GM19328 (cell line): Measurements from ENCODE around the gene GNG7.
"Not testable (repeated sequence)": the region's sequence is repeated elsewhere in the genome, so short reads cannot be mapped to it uniquely, and the experiment has no call there.

ENCODE experiments used
- ATAC-seq: cut with Tn5 transposase; IDR thresholded peaks from one replicate; pipeline ENCODE4 v1.9.1; 2021; ENCODE audit warnings: mild to moderate bottlenecking, moderate library complexity; ENCODE audit not compliant: unreplicated experiment

Gene GNG7

GRCh38 chr19:2625434-2625833, 77.1 kb downstream of the GNG7 start:
- ATAC-seq = no peak

- no peak for ATAC-seq
These were observed 77.9 kb downstream of the GNG7 start for GRCh38 chr19:2624537-2625091.

- no peak for ATAC-seq
These were observed 78.7 kb downstream of the GNG7 start for GRCh38 chr19:2623798-2624197.

- ATAC-seq = not testable (repeated sequence)
These were observed 80.0 kb downstream of the GNG7 start for GRCh38 chr19:2622371-2622961.

- no peak for ATAC-seq
These were observed 83.4 kb downstream of the GNG7 start for GRCh38 chr19:2619076-2619475.

- no peak for ATAC-seq
These were observed 83.9 kb downstream of the GNG7 start for GRCh38 chr19:2618611-2619010.

- no peak for ATAC-seq
These were observed 84.9 kb downstream of the GNG7 start for GRCh38 chr19:2617393-2618165.

- no peak for ATAC-seq
These were observed 85.6 kb downstream of the GNG7 start for GRCh38 chr19:2616741-2617392.

- ATAC-seq = no peak
These were observed 86.7 kb downstream of the GNG7 start for GRCh38 chr19:2615782-2616181.

- ATAC-seq = no peak
These were observed 88.8 kb downstream of the GNG7 start for GRCh38 chr19:2613507-2614295.

GRCh38 chr19:2612619-2613249, 89.8 kb downstream of the GNG7 start:
- no peak for ATAC-seq

GRCh38 chr19:2611483-2612464, 90.7 kb downstream of the GNG7 start:
- ATAC-seq = no peak

GRCh38 chr19:2610637-2611482, 91.6 kb downstream of the GNG7 start:
- no peak for ATAC-seq

GRCh38 chr19:2609389-2610116, 92.9 kb downstream of the GNG7 start:
- ATAC-seq = no peak

- ATAC-seq = not testable (repeated sequence)
These were observed 93.5 kb downstream of the GNG7 start for GRCh38 chr19:2609034-2609388.

- no peak for ATAC-seq
These were observed 93.9 kb downstream of the GNG7 start for GRCh38 chr19:2608602-2608922.

- ATAC-seq = peak; percentile 32
These were observed 94.5 kb downstream of the GNG7 start for GRCh38 chr19:2607712-2608601.
